HG02798 (cell line): ENCODE measurements around the gene FRMD5.

Experiments
- ATAC-seq: cut with Tn5 transposase; IDR thresholded peaks from one replicate; pipeline ENCODE4 v1.9.1; 2021; ENCODE audit warnings: mild to moderate bottlenecking; ENCODE audit not compliant: unreplicated experiment, poor library complexity

The FRMD5 gene

DNA sequence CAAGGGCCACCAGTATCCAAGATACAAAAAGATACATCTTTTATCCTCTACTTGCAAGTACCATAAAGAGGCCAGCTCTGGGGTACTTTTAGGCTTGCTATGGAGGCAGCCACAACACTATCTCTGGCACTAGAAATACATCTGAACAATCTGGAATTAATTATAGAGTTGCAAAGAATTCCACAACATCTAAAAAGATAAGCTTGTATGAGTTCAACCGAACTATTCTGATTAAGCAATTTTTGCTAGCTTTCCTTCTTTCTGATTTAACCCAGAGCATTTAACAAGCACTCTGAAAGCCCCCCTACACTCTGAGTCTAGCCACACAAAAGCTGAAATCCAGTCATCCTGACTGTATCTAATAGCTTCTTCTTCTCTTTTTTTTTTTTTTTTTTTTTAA is 95.4 kb downstream of the FRMD5 start:
- ATAC-seq, result no peak

DNA sequence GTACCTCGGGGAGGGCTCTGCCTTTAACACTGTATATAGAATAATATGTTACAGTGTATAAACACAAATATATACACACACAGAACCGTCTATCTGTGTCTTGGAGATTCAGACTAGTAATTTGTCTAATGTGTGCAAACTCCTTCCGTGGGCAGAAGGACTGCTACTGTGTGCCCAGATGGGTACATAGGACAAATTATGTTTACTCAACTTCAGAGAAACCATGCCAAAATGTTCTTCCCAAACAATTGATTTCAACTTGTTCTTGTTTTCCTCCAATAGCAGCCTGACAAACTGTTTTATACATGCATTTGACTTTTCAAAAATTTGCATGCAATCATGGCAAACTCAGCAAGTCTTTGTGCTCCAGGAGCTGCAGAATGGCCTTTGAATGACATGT is 97.5 kb downstream of the FRMD5 start:
- no peak for ATAC-seq

DNA sequence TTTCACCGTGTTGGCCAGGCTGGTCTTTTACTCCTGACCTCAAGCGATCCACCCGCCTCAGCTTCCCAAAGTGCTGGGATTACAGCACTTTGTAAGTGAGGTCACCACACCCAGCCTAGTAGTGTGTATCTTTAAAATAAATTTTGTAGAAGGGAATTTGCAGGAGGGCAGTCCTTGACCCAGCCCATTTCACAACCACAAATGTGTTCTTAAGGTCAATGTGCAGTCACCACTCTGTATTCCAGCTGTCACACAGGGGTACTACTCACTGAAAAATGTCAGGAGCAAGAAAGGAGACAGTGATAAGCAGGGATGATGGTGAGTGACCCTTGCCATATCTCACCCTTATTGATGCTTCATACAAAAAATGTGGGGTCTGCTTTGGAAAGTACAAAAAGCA is 98.5 kb downstream of the FRMD5 start:
- ATAC-seq, result no peak

DNA sequence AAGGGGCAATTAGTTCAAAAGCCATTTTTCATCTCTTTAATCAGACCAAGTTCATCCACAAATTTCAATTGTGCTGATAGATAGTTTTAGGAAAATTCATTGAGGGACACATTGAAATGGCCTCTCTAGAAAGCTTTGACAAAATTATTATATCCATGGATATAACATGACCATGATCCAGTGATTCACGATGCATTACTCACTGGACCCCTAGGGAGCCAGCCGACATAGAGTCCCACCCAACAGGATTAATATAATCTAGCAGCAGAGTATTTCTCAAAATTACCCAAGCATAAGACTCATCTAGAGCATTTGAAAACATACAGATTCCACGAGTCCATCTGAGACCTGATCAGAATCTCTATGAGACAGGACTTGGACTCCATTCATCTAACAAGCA is 100.3 kb downstream of the FRMD5 start:
- ATAC-seq, result no peak

DNA sequence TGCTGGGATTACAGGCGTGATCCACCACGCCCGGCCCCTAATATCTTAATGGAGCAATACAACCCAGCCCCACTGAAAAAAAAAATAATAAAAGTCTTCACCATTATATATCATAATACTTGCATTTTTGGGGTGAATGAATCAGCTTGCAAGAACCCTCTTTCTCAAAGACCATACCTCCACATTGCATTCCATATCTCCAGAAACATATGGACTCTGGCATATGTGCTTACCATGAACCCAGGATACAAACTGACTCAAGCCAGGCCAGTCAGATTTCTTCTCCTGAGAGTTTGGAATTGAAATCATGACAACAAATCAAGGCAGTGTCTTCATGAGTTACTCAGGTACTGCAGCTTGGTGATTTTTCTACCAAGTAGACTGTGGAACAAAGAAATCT is 101.2 kb downstream of the FRMD5 start:
- no peak for ATAC-seq

DNA sequence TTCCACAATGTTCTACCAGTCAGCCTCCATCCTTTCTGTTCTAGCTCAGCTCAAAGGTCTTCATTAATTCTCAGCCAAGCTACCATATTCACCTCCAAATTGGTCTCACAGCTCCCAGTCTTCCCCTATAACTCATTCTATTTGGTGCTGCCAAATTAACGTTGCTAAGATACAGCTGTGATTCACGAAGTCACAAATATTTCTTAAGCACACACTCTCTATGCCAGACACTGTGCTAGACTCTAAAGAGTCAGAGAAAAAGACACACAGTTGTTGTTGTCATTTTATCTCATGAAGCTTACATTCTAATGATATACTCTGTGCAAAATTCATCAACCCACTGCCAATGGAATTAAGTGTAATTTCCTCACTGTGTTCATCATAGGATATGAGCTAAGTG is 102.8 kb downstream of the FRMD5 start:
- ATAC-seq, result no peak

DNA sequence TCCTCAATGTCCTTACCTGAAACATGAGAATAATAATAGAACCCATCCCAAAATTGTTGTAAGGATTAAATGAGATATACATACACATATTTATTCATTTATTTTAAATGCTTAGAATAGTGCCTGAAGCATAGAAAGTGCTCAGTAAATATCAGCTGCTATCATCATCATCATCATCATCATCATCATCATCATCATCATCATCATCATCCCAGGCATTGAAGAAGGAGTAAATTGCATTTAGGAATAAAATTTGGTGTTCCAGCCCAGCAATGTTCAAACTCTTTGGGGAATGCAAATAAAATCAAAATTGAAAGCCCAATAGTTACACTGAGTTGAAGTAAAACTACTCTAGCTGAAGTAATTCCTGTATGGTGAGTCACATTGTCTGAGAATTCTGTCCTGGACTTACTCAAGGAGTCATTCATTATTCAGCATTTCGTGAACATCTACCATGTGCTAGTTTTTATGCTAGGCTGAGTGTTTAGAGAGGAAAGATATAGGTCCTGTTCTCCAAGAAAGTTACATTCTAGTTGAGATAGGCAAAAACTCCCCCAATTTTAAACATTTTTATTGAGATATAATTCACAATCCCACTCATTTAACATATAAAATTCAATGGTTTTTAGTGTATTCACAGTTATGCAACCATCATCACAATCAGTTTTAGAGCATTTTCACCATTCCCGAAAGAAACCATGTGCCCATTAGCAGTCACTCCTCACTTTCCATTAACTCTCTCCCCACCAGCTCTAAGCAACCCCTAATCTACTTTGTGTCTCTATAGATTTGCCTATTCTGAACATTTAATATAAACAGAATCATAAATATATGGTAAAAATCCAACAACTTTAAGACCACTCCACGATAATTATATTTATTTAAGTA is 107.2 kb downstream of the FRMD5 start:
- ATAC-seq, result no peak

DNA sequence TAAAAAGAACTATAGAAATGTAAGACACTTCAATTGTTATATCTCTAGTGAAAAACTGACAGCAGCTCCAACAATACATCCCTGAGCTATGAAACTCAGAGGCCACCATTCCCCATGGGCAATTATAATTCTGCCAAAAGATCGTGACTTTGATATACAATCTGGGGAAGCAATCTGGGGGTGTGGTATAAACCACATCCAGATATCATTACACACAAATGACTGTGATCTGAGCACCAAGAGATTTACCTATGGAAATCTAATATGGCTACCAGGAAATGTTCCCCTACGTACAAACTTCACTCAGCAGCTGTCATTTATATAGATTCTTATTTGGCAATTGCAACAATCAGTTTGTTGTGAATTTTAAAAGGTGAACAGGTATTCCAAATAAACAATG is 110.3 kb downstream of the FRMD5 start:
- no peak for ATAC-seq

DNA sequence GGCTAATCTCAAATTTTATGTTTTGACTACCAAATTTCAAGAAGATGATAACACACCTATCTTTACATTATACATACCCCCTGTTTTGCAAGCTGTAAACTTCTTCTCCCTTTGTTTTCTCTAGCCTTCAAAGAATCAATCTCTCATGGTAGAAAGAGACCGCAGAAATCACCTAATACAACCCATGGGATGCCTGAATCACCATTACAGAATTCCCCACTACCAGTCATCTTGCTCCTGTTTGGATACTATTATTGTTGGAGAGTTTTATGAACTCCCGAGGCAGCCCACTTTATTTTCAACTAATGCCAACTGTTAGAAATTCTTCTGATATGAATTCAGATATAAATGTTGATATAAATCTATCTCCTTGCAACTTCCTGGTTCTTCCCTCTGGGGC is 110.9 kb downstream of the FRMD5 start:
- ATAC-seq, result no peak

DNA sequence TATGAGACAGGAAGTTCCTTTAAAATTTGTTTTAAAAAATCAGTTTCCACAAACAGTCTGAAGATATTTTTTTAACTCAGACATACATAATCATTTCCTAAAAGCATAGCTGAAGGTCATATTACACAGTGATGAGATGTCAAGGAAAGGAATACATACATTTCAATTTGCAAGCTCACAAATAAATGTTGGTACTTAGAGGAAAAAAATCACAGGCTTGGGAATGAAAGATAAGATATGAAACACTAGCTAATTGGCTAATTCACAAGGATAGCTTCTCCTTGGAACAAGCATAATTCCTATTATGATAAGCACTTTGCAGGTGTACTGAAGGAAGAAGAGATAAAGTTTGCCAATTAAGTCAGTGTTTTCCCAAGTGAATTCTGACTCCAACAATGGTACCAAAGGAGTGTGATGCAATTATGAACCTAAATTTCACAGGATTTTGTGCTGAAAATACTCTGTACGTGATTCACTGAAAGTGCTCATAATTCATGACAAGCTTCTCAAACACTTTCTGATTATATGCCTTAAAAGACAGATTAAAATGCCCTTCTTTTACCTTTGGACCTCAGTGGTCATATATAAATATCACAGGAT is 112.4 kb downstream of the FRMD5 start:
- ATAC-seq, result no peak

DNA sequence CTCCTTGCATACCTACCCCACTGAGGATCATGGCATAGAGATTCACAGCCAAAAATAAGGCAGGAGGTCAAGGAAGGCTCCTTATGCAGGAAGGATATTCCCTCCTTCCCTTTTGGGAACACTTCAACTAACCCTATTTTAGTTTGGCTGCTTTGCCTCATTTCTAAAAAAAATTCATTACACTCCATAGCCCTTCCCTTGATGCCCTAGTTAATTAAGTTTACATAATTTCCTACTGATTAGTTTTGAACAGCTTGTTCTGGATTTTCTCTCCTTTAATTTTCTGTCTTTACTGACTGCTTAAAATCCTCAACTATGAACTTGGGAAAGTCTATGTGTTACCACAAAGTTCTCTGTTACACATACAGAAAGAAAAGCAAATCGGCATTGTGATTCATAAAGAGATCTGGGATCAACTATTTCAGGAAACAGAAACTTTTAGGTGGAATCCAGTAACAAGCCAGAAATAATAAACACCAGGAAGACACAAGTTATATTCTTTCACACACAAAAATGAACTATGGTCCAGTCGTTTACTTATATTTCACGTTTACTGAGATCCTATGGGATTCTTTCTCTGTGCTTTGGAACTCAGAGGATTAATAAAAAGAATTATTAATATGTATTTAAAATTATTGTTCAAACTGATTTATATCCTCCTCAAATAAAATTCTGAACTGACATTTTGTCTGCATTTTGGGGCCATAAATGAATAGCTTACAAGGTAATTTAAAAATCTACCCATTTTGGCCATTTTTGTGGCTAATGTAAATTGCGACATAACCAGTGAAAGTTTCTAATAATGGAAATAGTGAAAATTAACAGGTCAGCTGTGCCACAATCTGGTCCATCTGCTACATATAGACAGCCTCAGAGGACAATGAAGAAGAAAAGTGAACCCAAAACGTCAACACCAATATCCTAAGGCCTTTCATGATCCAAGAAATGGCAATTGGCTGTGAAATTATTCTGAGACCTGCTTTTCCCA is 113.8 kb downstream of the FRMD5 start:
- no peak for ATAC-seq

DNA sequence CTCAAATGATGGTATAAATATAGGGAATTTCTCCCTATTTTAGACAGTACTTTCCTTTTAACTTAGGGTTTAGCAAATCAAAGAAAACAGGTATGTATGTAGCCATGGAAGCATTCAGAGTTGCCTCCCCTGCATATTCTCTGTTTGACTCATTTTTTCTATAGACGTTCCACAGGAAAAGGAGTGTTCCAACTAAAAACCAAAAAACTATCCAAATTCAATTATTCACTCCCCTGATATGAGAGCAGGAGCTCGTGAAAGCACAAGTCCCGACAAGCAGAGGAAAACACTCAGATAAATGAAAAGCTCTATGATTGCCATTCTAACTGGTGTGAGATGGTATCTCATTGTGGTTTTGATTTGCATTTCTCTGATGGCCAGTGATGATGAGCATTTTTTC is 119.5 kb downstream of the FRMD5 start:
- ATAC-seq, result no peak

DNA sequence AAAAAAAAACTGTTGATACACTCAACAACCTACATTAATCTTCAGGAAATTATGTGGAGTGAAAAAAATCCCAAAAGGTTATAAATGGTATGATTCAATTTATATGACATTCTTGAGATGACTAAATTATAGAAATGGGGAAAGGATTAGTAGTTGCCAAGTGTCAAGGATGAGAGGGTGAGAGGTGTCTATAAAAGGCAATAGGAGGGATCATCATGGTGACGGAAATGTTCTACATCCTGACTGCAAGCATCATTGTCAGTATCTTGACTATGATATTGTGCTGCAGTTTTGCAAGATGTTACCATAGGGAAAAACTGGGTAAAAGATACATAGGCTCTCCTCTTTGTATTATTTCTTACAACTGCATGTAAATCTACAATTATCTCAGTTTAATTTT is 125.6 kb downstream of the FRMD5 start:
- ATAC-seq, result no peak

DNA sequence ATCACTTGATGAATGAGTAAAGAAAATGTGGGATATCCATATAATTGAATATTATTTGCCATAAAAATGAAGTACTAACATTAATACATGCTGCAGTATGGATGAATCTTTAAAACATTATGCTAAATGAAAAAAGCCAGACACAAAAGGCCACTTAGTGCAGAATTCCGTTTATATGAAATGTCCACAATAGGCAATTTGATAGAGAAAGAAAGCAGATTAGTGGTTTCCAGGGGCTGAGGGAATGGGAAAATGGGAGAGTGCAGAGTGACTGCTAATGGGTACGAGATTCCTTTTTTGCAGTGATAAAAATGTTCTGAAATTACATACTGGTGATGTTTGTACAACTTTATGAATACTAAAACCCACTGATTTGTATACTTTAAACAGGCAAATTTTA is 126.7 kb downstream of the FRMD5 start:
- ATAC-seq, result no peak

DNA sequence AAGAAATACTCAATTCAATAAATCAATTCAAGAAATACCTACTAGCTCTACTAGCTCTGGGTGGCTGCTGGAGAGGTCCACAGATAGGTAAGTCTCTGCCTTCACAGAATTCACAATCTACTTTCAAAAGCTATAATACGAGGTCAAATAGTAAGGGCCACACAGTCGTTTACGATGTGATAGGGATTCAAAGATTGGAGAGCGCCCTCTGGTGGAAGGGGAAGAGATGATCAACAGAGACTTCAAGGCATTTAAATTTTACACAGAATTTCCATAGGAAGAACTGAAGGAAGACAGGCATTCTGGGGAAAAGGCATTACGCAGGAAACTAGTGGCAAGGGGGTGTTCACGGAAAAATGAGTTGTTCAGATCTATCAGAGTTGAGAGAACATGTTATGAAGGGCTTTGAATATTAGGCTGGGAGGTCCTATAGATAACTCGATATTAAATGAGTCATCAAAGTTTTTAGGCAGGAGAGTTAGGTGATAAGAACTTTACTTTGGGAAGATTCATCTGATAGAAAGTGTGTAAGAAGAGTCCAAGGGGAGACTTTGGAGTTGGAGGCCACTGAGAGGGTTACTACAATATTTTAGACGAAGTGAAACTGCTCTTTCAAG is 128.8 kb downstream of the FRMD5 start:
- ATAC-seq, result no peak

DNA sequence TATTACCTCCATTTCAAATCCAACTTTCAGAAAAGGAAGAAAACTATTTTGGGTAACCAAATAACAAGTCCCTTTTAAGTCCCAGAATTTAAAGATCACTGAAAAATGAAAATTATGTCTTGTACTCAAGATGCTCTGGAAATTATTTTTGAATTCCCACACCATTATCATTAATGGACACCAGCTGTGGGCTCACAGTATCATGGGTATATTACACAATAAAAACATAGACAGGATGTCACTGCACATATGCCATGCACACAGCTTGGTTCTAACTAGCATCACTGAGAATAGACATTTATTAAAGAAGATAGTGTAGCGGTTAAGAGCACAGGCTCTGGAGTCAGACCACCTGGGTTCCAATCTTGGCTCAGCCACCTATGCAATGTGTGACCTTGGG is 130.4 kb downstream of the FRMD5 start:
- no peak for ATAC-seq

DNA sequence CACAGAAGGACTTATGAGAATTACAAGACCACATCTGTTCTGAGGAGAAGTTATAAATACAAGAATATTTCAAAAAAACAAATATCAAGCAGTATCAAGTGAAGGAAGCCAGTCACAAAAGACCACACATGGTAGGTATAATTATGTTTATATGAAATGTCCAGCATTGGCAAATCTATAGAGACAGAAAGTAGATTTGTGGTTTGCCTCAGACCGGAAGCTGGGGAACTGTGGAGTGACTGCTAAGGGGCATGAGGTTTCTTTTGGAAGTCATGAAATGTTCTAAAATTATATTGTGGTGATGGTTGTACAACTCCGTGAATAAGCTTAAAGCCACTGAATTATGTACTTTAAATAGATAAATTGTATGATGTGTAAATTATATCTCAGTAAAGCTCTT is 136.9 kb downstream of the FRMD5 start:
- ATAC-seq, result no peak

DNA sequence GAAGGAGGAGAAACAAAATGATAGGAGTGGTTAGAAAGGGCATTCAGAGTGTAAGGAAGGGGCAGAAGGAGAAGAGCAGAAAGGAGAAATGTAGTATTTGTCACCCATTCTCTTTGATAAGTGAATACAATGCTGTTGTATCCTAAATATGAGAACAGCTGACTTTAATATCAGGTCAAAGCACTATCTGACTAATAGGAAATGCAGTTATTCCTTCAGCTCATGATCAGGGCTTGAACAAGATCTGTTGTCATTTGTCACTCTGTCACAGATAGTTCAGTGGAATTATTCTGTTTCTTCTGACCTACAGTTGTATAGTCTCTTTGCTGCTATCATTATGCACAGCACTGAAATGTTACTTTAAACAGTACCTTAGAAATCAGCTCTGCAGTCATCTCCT is 149.4 kb downstream of the FRMD5 start:
- no peak for ATAC-seq

DNA sequence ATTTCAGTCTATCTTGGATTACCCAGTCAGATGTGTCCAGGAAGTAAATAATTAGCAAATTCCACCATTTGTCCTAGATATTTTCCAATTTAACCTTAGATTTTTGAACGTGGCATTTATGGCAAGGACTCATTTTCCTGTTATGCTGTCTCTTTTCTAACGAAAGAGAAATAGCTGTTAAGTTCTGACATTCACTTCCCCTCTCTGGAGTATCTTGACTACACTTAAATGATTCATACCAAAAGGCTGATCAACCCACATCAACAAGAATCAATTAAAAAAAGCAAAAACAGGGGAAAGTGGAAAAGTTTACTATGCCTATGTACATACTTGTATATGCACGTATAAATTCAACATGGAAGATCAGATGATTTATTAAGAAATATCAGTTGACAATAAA is 149.9 kb downstream of the FRMD5 start:
- ATAC-seq, result no peak

DNA sequence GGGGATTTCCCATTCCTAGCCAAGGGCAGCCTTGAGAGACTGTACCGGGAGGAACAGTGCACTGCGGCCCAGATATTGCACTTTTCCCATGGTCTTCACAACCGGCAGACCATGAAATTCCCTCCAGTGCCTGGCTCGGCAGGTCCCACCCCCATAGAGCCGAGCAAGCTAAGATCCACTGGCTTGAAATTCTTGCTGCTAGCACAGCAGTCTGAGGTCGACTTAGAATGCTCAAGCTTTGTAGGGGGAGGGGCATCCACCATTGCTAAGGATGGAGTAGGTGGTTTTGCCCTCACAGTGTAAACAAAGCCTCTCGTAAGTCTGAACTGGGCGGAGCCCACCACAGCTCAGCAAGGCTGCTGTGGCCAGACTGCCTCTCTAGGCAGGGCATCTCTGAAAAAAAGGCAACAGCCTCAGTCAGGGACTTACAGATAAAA is 156.3 kb downstream of the FRMD5 start:
- ATAC-seq, result no peak
